Mucosa of rectum (tissue), 2 donors: Measurements from ENCODE around the gene CDH1.
"Not testable (repeated sequence)": the region's sequence is repeated elsewhere in the genome, so short reads cannot be mapped to it uniquely, and the experiment has no call there.

Source experiments
- H3K27ac ChIP-seq, 2 donors: one replicate each; pipeline ENCODE4 v1.7.0; 2013; ENCODE audit warnings: inconsistent platforms in 2 of 2, low read depth in 2 of 2, low read length in 2 of 2
- H3K27me3 ChIP-seq, 2 donors: one replicate each; pipeline ENCODE4 v1.7.0; 2013; ENCODE audit warnings: low read length in 2 of 2; ENCODE audit not compliant: control insufficient read depth in 2 of 2, insufficient read depth in 2 of 2
- H3K36me3 ChIP-seq, 2 donors: one replicate each; pipeline ENCODE4 v1.7.0; 2013; ENCODE audit warnings: low read length in 2 of 2; ENCODE audit not compliant: control insufficient read depth in 2 of 2, insufficient read depth in 2 of 2
- H3K4me1 ChIP-seq, 2 donors: one replicate each; pipeline ENCODE4 v1.7.0; 2013; ENCODE audit warnings: low read length in 2 of 2, mild to moderate bottlenecking in 1 of 2; ENCODE audit not compliant: control insufficient read depth in 2 of 2, insufficient read depth in 2 of 2
- H3K4me3 ChIP-seq, 2 donors: one replicate each; pipeline ENCODE4 v1.7.0; 2013; ENCODE audit warnings: low read length in 2 of 2
- H3K9ac ChIP-seq, 2 donors: one replicate each; pipeline ENCODE4 v1.7.0; 2013; ENCODE audit warnings: low read length in 2 of 2, low read depth in 1 of 2, mild to moderate bottlenecking in 1 of 2
- H3K9me3 ChIP-seq, 2 donors: one replicate each; pipeline ENCODE4 v1.7.0; 2013; ENCODE audit warnings: low read length in 2 of 2; ENCODE audit not compliant: control insufficient read depth in 2 of 2
- donor health status: healthy.
- donor health status: Normal muscosa, but diverticular disease.

CDH1 gene

GRCh38 chr16:68842964-68843481, 105.9 kb downstream of the CDH1 start:
- Histone ChIP-seq H3K27ac (peak overlapping the region; percentile 61 to 77), H3K4me3 (peak overlapping the region; percentile 77 to 88), H3K9ac (peak overlapping the region; percentile 80 to 82), H3K4me1 (peaks cover 7 to 15% of the 10 kb centered on the region in 2 donors)
- not testable (repeated sequence) for H3K27me3 ChIP-seq, H3K36me3 ChIP-seq, H3K9me3 ChIP-seq

GRCh38 chr16:68843482-68844210, 106.6 kb downstream of the CDH1 start, which contains the start of gene TANGO6:
TSS of gene TANGO6 (plus strand) at chr16:68843531. CDS start at chr16:68843618, 87 bp downstream.
- H3K36me3 ChIP-seq, result no peaks in the 10 kb centered on the region

GRCh38 chr16:68844211-68844564, 107.1 kb downstream of the CDH1 start:
- H3K4me3 ChIP-seq, result peak overlapping the region; percentile 77 to 88
- H3K36me3 ChIP-seq, result no peaks in the 10 kb centered on the region
- H3K27me3 ChIP-seq, result no peaks in the 10 kb centered on the region
- peaks cover 7 to 15% of the 10 kb centered on the region in 2 donors for H3K4me1 ChIP-seq
- H3K9me3 ChIP-seq, result no peaks in the 10 kb centered on the region
- no peak overlapping the region for H3K27ac ChIP-seq
- H3K9ac ChIP-seq, result peak overlapping the region; percentile 80 to 82

More at GRCh38 chr16:68843482-68844210, 106.6 kb downstream of the CDH1 start, which contains the start of gene TANGO6:
- H3K9ac ChIP-seq, result peak within 1 kb of the TSS; percentile 80 to 82
- H3K4me3 ChIP-seq, result peak within 1 kb of the TSS; percentile 77 to 88
- peak within 1 kb of the TSS; percentile 61 to 77 for H3K27ac ChIP-seq
- H3K4me1 ChIP-seq, result peaks cover 7 to 15% of the 10 kb centered on the region in 2 donors
- H3K27me3 ChIP-seq, result no peaks in the 10 kb centered on the region
- H3K9me3 ChIP-seq, result no peaks in the 10 kb centered on the region

- Histone ChIP-seq H3K36me3 (no peaks in the 10 kb centered on the region), H3K4me3 (no peak overlapping the region), H3K4me1 (peaks cover 3 to 5% of the 10 kb centered on the region in 2 donors), H3K27me3 (no peaks in the 10 kb centered on the region), H3K9ac (no peak overlapping the region), H3K9me3 (no peaks in the 10 kb centered on the region), H3K27ac (no peak overlapping the region)
Observed at GRCh38 chr16:68848786-68849185, 111.7 kb downstream of the CDH1 start.

- no peaks in the 10 kb centered on the region for H3K36me3 ChIP-seq
- no peaks in the 10 kb centered on the region for H3K4me1 ChIP-seq
- no peak overlapping the region for H3K4me3 ChIP-seq
- no peaks in the 10 kb centered on the region for H3K27me3 ChIP-seq
- no peak overlapping the region for H3K27ac ChIP-seq
- H3K9me3 ChIP-seq, result no peaks in the 10 kb centered on the region
- H3K9ac ChIP-seq, result no peak overlapping the region
Observed at GRCh38 chr16:68850481-68850880, 113.4 kb downstream of the CDH1 start.

- Histone ChIP-seq H3K9ac (no peak overlapping the region), H3K4me3 (no peak overlapping the region), H3K36me3 (no peaks in the 10 kb centered on the region), H3K27me3 (no peaks in the 10 kb centered on the region), H3K27ac (no peak overlapping the region), H3K9me3 (no peaks in the 10 kb centered on the region), H3K4me1 (no peaks in the 10 kb centered on the region)
Observed at GRCh38 chr16:68851601-68852000, 114.5 kb downstream of the CDH1 start.

GRCh38 chr16:68857479-68857878, 120.4 kb downstream of the CDH1 start:
- Histone ChIP-seq H3K36me3 (peaks cover 0 to 14% of the 10 kb centered on the region in 2 donors), H3K27ac (no peak overlapping the region), H3K9ac (no peak overlapping the region), H3K4me3 (no peak overlapping the region), H3K9me3 (no peaks in the 10 kb centered on the region), H3K4me1 (no peaks in the 10 kb centered on the region), H3K27me3 (no peaks in the 10 kb centered on the region)

GRCh38 chr16:68859828-68860227, 122.7 kb downstream of the CDH1 start:
- no peak overlapping the region for H3K27ac ChIP-seq
- no peak overlapping the region for H3K4me3 ChIP-seq
- peaks cover 0 to 23% of the 10 kb centered on the region in 2 donors for H3K36me3 ChIP-seq
- no peaks in the 10 kb centered on the region for H3K9me3 ChIP-seq
- no peaks in the 10 kb centered on the region for H3K4me1 ChIP-seq
- no peaks in the 10 kb centered on the region for H3K27me3 ChIP-seq
- H3K9ac ChIP-seq, result no peak overlapping the region

GRCh38 chr16:68860978-68861892, 124.1 kb downstream of the CDH1 start:
- peaks cover 0 to 23% of the 10 kb centered on the region in 2 donors for H3K36me3 ChIP-seq
- H3K4me1 ChIP-seq, result no peaks in the 10 kb centered on the region
- H3K27ac ChIP-seq, result no peak overlapping the region
- no peak overlapping the region for H3K4me3 ChIP-seq
- no peaks in the 10 kb centered on the region for H3K27me3 ChIP-seq
- H3K9me3 ChIP-seq, result no peaks in the 10 kb centered on the region
- H3K9ac ChIP-seq, result no peak overlapping the region

GRCh38 chr16:68866933-68867332, 129.8 kb downstream of the CDH1 start:
- H3K27me3 ChIP-seq, result no peaks in the 10 kb centered on the region
- no peak overlapping the region for H3K9ac ChIP-seq
- no peaks in the 10 kb centered on the region for H3K4me1 ChIP-seq
- no peaks in the 10 kb centered on the region for H3K9me3 ChIP-seq
- no peak overlapping the region for H3K4me3 ChIP-seq
- no peak overlapping the region for H3K27ac ChIP-seq
- H3K36me3 ChIP-seq, result peaks cover 0 to 10% of the 10 kb centered on the region in 2 donors
